Fibroblast of skin of abdomen (primary cell): Measurements from ENCODE around the gene FTO.

Experiments used
- DNase-seq: peaks from one replicate; pipeline ENCODE4 v3.0.0-alpha.2; 2013

FTO gene

DNA sequence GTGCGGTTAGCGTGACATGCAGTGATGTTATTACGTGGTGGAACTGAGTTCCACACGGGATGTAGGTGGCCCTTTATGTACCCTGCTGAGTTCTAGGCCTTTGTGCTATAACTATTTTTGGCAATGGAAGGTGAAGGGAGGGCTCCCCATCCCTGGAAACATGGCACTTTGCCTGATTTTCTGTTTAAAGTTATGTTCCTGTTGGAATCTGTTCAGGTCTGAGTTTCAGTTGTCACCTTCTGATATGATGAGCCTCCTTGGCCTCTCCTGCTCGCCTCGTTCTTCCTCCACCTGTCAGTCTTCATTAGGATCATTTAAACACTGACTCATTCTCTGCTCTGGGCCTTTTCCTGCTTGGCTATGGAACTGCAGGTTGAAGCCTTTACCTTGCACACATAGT lies 200.6 kb downstream of the FTO start:
- no peak for DNase-seq

DNA sequence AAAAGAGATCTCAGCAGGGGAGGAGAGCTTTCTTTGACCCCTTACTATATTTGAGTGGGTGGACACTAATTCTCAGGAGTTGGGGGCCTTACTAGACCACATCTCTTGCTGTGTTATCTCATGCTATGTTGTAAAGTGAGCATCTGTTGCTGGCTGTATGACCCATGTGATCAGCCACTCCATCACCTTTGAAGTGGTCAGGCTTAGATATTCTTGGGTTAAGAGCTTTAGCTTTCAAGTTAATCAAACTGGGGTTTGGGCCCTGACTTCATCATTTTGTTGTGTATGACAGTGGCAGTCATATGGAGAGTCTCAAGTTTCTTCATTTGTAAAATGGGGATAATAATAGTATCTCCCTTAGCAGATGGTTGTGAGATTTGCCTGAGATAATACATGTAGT lies 201.1 kb downstream of the FTO start:
- no peak for DNase-seq

DNA sequence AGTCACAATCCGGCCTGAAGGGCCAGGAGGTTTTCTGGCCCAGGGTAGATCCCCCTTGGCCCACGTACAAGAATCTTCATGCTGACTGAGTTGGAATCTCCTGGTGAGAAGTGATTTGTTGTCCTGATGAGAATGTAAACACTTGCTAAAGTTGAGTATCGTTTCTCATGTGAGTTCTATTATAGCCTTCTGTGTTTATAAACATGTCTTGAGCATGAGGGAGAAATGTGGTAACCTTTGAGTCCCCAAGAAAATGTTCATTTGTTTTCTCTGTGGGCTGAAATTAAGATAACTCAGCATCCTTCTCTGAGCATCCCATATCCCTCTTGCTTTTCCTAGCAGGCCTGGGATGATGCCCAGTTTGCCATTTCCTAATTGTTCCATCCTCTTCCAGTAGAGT lies 204.8 kb downstream of the FTO start:
- no peak for DNase-seq

DNA sequence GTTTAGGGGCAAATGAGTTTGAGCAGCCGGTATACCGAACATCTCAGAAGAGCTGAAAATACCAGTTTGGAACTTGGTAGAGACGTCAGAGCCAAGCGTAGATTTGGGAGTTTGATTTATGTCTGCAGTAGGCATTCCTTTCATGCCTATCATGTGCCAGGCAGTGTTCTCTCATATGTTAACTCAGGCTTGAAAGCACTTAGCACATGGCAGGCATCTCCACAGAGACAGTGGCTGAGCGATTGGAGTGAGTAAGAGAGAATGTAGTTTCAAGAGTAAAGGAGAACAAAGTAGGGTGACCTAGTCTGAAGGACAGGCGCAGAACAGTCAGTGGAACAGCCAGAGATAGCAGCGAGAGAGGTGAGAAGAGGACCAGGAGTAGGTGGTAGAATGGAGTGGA lies 207.0 kb downstream of the FTO start:
- DNase-seq: no peak

DNA sequence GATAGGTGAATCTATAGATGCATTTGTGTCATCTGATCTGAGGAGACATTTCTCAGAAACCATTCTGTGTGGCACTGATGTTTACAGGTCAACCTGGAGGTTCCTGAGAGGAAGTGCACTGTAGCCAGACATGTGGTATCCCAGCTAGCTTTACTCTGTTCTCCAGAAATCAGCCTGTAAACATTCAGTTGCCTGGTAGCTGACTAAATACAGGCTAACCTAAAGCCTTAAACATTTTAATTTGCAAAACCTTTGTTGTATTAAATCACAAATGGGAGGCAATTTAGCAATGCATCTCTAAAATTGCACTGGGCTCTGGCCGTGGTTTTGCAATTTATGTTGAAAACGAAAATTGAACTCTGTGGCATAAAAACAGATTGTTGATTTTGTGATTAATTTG lies 207.6 kb downstream of the FTO start:
- DNase-seq: no peak

DNA sequence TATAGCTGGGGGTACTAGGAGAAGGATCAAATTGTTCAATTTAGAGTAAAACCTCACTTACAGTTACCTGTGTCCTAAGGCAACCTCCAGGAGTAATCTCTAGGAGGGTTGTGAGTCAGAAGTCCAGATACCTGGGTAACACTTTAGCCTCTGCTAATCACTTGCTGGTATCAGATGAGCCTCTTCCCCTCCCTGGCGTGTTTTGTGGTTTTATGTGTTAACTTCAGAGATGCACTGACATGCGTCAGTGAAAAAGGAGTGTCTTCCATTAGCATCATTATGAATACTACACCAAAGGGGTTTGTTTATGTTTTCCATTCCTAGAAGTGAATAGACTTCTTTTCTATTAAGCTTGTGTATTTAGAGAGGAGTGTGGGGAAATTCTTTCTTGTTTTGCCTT lies 208.2 kb downstream of the FTO start:
- DNase-seq: no peak

DNA sequence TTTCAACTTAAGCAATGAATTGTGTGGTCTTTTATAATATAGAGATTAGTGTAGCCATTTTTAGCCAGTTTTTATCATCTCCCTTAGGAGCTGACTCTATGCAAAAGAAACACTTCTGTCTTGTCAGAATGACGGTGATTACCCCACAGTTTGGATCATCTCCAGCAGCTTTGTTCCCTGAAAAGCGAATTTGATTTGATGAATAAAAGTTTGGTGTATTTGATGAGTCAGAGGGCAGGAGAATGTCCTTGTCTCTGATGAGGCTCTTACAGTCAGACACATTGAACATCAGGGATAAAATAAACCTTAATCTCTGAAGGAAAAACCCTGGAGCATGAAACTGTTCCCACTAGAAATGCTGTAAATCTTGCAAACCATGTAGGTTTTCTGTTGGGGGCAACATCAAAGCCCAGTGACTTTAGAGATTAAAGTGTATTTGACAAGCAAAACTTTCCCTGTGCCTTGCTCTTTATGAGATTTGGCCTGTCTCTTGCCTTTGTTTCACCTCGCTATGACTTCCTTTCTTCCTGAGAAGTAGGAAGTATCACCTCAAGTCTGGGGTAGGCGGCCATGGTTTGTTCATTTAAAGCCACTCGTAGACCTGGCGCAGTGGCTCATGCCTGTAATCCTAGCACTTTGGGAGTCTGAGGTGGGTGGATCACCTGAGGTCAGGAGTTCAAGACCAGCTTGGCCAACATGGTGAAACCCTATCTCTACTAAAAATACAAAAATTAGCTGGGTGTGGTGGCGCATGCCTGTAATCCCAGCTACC lies 209.3 kb downstream of the FTO start:
- peak; percentile 94 for DNase-seq

DNA sequence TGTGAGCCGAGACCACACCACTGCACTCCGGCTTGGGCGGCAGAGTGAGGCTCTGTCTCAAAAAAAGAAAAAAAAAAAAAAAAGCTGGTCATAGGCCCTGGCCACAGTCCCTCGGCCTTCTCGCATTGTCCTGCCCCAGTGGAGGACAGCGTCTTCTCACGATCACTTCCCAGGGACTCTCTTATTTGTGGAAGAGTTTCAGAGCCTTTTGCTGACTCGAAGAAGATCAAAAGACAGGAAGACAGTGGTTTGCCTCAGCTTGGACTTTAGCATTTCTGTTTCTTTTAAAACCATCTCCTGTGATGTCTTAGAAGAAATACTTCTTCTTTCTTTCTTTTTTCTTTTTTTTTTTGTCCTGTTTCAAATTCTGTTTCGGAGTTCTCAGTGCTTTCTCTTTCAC lies 210.0 kb downstream of the FTO start:
- no peak for DNase-seq

DNA sequence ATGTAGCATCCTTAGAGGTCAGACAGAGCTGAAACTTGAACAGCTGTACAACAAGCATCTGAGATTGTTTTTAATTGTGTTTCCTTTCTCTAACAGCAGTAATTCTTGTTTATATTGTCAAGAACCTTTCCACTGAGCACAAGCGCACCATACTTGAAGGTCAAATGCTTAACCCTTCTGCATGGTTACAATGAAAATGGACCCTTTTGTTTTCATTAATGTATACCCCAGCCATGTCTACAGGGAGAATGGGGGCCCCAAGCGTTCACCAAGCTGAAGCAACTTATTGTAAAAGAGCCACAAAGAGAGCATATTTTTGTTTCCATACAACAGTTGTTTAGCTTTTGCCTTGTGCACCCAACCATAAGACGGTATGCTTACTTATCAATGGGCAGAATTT lies 210.8 kb downstream of the FTO start:
- DNase-seq: no peak

DNA sequence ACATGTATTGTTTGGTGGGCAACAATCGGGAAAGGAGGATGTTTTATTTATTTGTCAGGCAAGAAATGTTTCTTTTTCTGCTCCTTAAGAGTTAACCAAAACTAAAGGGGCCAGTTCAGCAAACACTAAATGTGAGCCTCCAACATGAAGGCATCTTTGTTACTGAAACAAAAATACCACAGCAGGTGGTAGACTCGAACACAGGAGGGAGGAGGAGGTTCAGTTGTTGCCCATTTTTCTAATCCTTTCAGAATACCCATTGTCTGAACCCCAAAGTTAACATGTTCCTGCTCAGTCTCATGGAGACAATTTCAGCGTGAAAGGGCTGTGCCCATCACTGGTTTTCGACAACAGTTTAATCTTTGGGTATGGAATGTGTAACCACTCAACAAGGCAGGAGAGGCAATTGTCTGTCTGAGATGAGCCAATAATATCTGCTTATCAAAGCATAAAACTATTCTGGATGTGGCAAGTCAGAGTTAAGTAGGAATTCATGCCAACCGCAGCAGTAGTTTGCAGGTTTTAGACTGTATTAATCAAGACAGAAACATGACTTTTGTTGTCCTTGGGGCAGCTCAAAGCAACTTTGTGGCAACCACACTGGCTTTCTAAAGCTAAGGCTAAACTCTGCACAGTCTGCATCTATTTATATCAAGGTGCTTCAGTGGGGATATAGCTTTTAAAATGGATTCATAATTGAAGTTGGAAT lies 211.7 kb downstream of the FTO start:
- DNase-seq: no peak

DNA sequence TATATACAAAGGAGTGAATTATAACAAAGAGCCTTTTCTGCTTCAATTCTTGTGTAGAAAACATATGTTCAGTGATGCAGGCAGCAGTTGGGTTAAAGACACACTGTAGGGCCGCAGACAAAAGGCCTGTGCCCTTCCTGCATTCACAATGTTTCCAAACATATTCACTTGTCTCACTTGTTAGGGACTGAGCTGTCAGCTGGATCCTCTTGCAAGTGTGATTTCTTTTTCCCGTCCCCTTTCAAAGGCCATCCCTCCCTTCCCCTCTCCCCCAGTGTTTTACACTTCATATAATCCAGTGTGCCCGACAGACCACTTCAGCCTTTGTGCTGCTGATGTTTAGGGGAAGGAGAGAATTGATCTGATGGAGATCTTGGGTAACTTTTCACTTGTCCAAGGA lies 217.0 kb downstream of the FTO start:
- DNase-seq: no peak

DNA sequence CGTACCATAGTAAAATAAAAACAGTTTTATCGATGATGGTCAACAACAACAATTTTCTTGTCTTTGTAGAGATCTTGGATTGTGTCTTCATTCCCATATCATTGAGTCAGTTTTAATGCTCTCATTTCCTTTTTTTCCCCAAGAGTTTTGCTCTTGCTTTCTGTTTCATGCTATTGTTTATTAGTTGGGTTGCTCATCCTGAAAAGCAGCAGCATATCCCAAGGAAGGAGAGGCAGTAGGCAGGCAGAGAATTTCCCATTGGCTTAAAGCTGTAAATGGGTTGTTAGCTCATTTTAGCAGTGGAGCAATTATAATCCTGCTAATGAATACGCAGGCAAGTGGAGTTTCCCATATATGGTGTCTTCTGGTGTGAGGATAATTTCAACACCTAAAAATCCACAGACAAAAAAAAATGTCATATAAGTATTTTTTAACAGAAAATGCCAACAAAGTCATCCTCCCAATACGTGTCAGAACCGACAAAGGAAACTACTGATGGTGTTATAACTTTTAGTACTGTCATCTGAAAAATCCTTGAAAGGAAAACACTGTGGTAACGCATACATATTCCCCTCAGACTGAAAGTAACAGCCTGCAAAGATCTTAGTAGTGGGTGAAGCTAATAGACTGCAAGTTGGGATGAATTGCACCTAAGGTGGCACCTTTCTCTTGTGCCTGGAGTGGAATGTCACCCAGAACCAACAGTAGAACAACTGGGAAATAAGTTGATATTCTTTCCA lies 218.3 kb downstream of the FTO start:
- DNase-seq: no peak

DNA sequence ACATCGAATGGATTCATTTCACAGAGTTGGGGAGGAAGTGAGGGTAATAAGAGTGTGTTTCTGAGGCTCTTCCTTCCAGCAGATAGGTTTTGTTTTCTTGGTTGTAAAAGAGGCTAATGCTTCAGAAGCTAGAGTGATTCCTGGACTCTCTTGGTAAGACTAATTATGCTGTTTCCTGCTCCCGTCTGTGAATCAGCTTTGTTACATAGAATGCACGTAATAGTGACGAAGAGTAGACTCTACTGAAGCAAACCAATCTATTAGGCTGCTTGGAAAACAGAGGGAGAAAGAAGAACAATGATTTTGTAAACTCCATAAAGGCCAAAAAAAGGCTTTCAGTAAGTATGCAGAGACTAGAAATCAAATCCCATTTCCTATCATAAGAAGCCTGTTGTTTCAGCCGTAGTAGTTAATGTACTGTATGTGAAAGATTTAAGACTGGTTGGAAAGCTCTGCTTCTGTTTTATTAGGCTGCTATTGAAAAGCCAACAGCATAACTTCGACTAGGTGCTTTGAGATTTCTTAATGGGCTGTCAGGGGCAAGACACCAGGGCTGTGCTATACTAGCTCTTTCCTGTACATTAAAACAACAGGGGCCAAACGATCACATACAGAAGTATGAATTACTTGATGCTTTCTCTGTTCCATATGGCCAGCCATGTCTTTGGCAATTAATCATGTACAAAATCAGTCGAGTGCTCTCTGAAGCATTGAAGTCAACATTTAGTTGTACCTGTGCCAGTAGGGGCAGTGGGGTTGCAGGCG lies 219.0 kb downstream of the FTO start:
- DNase-seq: no peak

DNA sequence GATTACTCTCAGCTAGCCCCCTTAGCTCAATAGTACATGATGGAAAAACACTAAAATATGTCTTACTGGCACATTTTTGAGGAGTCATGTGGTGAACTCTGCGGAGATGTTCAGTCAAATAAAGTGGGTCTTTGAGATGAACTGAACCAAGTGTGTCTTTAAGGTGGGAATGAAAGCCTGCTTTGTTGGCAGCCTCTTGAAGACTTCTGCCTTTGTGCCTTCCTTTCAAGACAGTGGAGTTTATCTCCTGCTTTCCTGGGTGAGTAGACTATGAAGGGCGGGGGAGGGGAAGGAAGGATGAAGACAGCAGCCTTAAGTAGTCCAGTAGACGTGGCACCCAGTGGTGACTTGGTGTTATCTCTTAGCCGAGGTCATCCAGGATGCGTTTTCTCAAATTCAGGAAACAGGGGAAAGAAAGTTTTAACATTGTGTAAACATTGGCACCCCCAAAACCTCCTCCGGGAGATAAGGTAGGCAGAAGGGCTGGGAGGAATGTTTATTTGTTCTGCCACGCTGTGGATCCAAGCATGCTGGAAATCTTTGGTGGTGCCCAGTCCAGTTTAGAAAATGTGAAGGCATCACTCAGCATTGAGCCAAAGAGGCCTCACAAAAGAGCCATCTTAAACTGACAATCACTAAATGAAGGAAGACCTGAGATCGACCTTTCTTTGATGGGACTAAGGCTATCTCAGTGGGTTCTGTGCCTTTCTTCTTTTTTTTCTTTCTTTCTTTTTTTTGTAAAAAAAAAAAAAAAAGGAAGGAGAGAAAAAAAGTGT lies 220.6 kb downstream of the FTO start:
- DNase-seq: no peak

DNA sequence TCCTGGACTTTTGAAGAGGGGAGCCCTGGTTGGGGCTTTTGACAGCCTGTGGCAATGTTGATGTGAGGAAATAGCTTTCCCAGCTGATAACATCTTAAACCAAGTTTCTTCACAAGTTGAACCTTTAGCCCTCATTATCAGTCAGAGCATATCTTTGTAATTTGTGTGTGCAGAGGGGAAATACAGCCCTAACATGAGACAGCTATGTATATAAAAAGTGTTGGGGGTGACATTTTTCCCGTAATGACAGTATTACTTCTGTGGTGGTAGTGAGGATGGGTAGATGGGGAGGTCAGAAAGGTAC lies 221.1 kb downstream of the FTO start:
- DNase-seq: no peak

DNA sequence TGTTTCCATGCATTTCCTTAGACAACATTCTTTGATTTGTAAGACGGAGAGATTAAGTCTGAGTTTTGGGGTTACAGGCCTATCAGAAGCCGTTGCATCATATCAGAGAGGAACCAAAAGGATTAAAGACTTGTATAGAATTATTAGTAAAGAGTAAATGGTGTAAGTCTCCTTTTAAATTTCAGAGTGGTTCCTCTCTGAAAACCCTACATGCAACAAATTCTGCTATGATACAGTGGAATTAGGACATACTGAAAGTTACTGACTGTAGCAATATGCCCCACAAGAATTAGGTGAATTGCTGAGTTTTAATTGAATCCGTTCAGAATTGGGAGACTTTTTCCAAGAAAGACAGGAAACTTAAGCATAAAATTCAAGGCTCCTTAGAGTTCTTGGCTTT lies 221.6 kb downstream of the FTO start:
- no peak for DNase-seq

DNA sequence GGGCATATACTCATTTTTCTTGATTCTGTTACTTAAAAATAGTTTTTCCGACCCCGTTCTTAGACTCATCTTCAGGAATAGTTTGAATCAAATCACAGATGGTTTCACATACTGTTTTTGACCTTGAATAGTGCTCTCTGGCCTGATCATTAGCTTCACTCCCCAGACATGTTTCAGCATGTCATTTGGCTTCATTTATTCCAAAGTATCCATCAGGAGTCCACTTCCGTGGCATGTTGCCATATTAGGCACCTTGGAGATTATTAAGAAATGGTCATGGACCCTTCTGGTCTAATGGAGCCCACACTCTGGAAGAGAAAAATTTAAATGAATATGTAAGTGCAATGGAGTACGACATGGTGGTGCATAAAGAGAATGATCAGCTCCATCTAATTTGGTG lies 222.3 kb downstream of the FTO start:
- DNase-seq: no peak

DNA sequence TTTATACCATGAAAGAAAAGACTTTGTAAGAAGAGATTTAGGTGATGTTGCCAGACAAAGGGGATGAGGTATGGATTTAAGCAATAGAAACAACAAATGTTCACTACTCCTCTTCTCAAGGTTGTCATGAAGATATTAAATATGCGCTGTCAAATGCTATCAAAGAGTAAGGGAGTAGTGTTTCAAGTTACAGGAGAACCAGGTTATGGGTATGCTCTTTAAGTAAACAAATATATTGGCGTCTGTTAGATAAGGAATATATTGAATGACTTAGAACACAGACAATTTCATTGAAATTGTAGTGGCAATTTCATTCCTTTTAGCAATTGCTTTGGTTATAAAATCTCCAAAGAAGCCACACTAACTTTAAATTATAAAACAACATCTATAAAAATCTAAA lies 229.0 kb downstream of the FTO start:
- no peak for DNase-seq

DNA sequence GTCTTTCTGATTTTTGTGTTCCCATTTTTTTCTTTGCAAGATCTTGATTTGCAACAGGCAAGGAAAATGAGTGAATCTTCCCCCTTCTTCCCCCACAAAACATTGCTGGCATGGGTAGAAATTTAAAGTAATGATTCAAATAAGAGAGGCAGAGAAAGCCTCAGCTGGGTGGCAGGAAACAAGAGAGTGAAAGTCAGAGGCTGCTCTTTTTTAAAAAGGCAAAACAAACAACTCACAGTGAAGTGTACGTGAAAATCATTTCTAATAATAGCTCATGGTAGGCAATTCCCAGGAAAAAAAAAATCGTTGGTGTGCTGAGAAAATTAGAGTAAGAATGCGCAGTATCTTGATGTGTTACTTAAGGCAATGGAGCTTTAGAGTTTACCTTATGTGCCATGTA lies 229.5 kb downstream of the FTO start:
- no peak for DNase-seq

DNA sequence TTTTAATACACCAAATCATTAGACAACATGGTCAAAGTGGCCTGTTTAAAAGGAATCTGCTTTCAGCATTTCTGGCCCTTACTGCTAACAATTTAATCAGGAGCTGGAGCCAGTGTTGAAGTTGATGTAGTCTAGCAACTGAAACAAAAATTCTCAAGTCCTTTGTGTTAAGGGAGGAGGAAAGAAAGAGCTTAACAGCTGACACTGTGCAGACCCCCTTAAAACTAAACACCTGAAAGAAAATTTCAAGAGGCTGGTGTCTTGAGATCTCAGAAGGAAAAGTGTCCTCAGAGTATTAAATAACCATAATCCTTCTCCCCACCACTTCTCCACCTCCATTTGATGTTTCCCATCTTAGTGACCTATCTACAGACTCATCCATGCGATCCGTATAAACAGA lies 232.1 kb downstream of the FTO start:
- DNase-seq: no peak

DNA sequence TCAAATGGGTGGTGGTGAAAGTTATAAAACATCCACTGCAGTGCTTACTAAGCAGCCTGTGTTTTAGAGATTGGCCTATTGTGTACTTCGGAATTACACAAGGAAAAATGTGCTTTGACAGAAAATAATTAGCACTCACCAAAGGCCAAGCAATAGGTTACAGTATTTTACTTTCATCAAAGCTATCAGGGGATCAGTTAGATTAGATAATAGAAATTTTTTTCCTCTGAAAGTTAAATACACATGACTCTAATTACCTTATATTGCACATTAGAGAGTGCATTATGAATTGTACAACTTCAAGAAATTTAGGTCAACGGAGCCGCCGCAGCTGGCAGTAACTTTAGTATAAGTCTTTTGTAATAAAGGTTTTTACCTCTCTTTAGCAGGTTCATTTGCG lies 232.6 kb downstream of the FTO start:
- DNase-seq: no peak

DNA sequence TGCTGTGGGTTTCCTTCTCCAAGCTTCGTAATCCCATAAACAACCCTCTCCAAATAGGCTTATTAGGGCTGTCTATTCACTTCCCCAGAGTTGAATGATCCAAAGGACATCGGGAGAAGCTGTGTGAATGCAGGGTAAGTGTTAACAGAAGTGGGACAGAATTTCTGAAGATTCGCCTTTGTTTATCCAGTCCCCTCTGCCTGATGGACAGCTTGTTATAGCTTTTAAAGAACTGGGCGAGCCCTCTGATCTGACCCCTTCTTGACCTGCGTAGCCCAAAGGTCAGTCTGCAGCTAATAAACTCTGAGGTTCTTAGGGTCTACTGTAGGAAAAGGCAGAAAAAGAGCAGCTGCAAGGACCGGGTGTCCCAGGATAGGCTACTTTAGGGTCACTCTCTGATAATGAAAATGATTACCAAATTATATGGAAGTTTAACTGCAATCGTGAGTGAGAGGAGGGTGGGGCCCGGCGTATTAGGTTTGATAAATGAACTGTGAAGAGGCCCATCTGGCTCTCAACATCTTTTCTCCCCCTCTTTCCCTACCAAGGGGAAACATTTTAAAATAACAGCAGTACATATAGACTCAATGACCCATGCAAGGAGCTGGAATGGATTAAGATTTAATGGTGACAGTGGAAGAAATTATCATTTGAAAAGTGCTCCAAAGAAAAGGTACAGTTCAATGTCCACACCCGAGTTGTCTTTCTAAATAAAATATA lies 233.4 kb downstream of the FTO start:
- DNase-seq: no peak
